Measurements from ENCODE around the gene RHD. TPM values are rescaled to one million over a fixed set of nuclear protein-coding genes. Genes with fewer than 3 reads are reported as not detected.
"Not testable (repeated sequence)": the region's sequence is repeated elsewhere in the genome, so short reads cannot be mapped to it uniquely, and the experiment has no call there.

RHD gene
- total and polyA plus RNA-seq, 3 experiments from 2014 or later = 0.46 TPM; not detected in 2

DNA sequence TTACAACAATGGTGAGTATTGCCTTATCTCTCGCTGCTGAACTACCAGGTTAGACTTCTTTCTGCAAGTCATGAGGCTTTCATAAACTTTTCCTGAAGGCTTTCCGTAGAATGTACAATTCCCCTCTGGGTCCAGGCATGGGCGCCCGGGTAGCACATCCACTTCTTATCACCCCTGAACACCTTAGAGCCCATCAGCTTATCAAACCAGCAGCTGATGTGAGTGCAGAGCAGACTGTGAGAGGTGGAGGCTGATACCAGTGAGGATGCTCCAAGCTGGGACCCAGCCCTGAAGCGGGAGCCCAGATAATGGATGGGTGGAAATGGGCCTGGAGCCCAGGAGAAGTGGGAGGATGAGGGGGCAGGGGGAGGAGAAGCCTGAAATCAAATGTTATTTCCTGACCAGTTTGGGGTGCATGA lies 7.4 kb downstream of the RHD start:
- H3K4me1 Mint-ChIP-seq; H3K27ac Mint-ChIP-seq; H3K9me3 Mint-ChIP-seq; H3K4me1 ChIP-seq (ENCODE audit: insufficient read depth, low read length); DNase-seq; H3K27ac ChIP-seq (ENCODE audit: low read depth, low read length); H3K9me3 ChIP-seq (ENCODE audit: low read length); H3K36me3 Mint-ChIP-seq; H3K4me3 ChIP-seq (ENCODE audit: low read length); H3K27me3 Mint-ChIP-seq; POLR2A ChIA-PET; H3K4me3 Mint-ChIP-seq; H3K27me3 ChIP-seq (ENCODE audit: insufficient read depth, low read length, poor library complexity, severe bottlenecking); CTCF ChIA-PET; H3K36me3 ChIP-seq (ENCODE audit: insufficient read depth, low read length): not testable (repeated sequence)

DNA sequence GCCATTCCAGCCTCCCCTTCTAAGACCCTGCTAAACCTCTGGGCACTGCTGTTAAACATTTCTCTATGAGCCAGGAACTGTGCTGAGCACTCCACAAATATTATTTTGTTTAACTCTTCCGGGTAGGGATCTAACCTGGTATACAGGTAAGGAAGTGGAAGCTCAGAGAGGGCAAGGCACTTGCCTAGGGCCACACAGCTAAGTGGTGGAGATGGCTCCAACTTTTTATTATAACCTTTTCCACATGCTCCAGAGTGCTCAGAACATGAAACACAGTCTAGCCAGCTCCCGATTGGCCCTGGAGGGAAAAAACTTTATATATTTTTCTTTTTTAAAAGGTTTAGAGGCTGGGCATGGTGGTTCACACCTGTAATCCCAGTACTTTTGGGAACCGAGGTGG lies 13.6 kb downstream of the RHD start:
- H3K9me3 Mint-ChIP-seq; H3K4me1 ChIP-seq (ENCODE audit: insufficient read depth, low read length); H3K27me3 Mint-ChIP-seq; H3K36me3 Mint-ChIP-seq; POLR2A ChIA-PET; DNase-seq; H3K4me1 Mint-ChIP-seq; H3K36me3 ChIP-seq (ENCODE audit: insufficient read depth, low read length); H3K4me3 Mint-ChIP-seq; H3K4me3 ChIP-seq (ENCODE audit: low read length); H3K27ac ChIP-seq (ENCODE audit: low read depth, low read length); CTCF ChIA-PET; H3K27me3 ChIP-seq (ENCODE audit: insufficient read depth, low read length, poor library complexity, severe bottlenecking); H3K9me3 ChIP-seq (ENCODE audit: low read length): not testable (repeated sequence)
- H3K27ac Mint-ChIP-seq = peak overlapping the region in 1 of 8 donors; percentile 29

DNA sequence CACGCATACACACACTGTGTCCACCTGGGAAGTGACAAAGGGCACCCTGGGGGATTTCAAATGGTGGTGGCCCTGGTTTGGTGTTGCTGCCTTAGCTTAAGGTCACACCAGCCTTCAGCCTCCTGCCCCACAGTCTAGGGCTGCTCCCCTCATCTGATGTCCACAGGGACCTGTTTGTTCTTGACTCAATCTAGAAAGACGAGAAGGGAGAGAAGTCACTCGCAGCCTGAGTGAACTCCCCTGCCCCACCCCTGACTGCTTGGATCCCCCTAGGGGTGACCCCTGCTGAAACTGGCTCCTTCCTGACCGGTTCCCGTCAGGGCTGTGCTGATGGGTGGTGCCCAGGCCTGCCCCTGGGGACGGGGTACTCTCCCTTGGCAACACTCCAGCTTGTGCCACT lies 14.9 kb downstream of the RHD start:
- H3K36me3 ChIP-seq (ENCODE audit: insufficient read depth, low read length); H3K4me1 ChIP-seq (ENCODE audit: insufficient read depth, low read length); H3K9me3 Mint-ChIP-seq; H3K4me3 ChIP-seq (ENCODE audit: low read length); H3K27ac ChIP-seq (ENCODE audit: low read depth, low read length); H3K36me3 Mint-ChIP-seq; H3K4me1 Mint-ChIP-seq; H3K9me3 ChIP-seq (ENCODE audit: low read length); CTCF ChIA-PET; DNase-seq; POLR2A ChIA-PET; H3K4me3 Mint-ChIP-seq; H3K27me3 Mint-ChIP-seq; H3K27me3 ChIP-seq (ENCODE audit: insufficient read depth, low read length, poor library complexity, severe bottlenecking): not testable (repeated sequence)
- peak overlapping the region in 1 of 8 donors; percentile 56 for H3K27ac Mint-ChIP-seq

DNA sequence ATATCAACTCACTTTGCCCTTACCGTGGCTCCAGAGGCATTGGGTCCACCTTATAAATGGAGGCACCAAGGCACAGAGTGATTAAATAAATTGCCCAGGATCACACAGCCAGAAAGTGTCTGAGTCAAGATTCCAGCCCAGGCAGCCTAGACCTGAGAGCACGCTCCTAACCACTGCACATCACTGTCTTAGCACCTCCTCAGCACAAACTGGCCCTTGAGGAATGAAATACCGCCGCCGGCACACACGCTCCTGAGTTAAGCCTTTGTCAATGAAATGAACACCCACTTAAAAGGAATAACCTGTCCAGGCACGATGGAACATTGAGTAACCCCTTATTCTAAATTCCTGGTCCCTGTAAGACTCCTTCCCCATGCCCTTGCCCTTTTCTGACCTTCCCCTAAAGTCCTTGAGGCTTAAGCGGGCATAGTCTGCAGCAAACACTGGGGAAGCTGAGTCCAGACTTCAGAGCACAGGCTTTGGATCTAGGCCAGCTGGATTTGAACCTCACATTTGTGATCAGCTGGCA lies 16.3 kb downstream of the RHD start:
- H3K4me1 Mint-ChIP-seq; H3K9me3 ChIP-seq (ENCODE audit: low read length); H3K4me3 ChIP-seq (ENCODE audit: low read length); H3K27me3 ChIP-seq (ENCODE audit: insufficient read depth, low read length, poor library complexity, severe bottlenecking); H3K36me3 ChIP-seq (ENCODE audit: insufficient read depth, low read length); H3K36me3 Mint-ChIP-seq; H3K27ac ChIP-seq (ENCODE audit: low read depth, low read length); H3K9me3 Mint-ChIP-seq; DNase-seq; POLR2A ChIA-PET; CTCF ChIA-PET; H3K27ac Mint-ChIP-seq; H3K4me1 ChIP-seq (ENCODE audit: insufficient read depth, low read length); H3K27me3 Mint-ChIP-seq; H3K4me3 Mint-ChIP-seq: not testable (repeated sequence)

DNA sequence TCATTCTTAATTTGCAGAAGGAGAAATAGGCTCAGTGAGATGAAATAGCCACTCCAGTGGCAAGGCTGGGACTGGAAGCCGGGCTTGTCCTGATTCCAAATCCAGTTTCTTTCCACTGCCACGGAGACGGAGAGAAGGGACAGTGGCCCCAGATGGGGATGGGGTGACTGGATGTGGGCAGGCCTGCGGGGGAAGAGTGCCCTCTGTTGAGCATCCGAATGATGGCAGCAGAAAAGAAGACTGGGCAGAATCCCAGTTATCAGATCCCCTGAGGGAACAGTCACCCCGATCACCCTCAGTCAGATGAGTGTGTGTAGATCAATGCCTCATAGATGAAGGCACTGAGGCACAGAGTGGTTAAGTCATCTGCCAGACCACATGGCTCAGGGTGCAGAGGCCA lies 17.7 kb downstream of the RHD start:
- H3K36me3 Mint-ChIP-seq; H3K9me3 ChIP-seq (ENCODE audit: low read length); H3K36me3 ChIP-seq (ENCODE audit: insufficient read depth, low read length); H3K27ac Mint-ChIP-seq; CTCF ChIA-PET; H3K27me3 Mint-ChIP-seq; H3K9me3 Mint-ChIP-seq; DNase-seq; H3K4me1 Mint-ChIP-seq; H3K4me3 Mint-ChIP-seq; H3K4me1 ChIP-seq (ENCODE audit: insufficient read depth, low read length); H3K27me3 ChIP-seq (ENCODE audit: insufficient read depth, low read length, poor library complexity, severe bottlenecking); H3K4me3 ChIP-seq (ENCODE audit: low read length); POLR2A ChIA-PET; H3K27ac ChIP-seq (ENCODE audit: low read depth, low read length): not testable (repeated sequence)

DNA sequence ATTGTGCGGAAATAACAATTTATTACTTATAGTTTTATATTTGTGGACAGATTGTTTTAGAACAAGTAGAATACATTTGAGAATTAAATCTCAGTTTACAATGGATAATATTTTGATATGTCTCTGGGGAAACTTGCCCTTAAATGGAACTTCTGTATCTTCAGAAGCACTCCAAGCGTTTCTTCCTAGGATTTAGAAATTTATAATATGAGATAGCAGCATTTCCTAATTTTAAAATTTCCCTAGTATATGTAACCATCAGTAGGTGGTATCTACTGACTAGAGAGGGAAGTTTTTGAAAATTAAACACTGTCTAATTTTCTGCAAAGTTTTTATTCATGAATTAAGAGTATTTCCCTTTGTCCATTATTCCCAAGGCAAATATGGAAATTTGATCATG lies 21.1 kb downstream of the RHD start:
- H3K27ac ChIP-seq (ENCODE audit: low read depth, low read length); H3K9me3 ChIP-seq (ENCODE audit: low read length); CTCF ChIA-PET; DNase-seq; H3K4me3 Mint-ChIP-seq; H3K4me3 ChIP-seq (ENCODE audit: low read length); H3K9me3 Mint-ChIP-seq; H3K36me3 ChIP-seq (ENCODE audit: insufficient read depth, low read length); H3K4me1 ChIP-seq (ENCODE audit: insufficient read depth, low read length); POLR2A ChIA-PET; H3K4me1 Mint-ChIP-seq; H3K36me3 Mint-ChIP-seq; H3K27me3 ChIP-seq (ENCODE audit: insufficient read depth, low read length, poor library complexity, severe bottlenecking); H3K27me3 Mint-ChIP-seq; H3K27ac Mint-ChIP-seq: not testable (repeated sequence)

DNA sequence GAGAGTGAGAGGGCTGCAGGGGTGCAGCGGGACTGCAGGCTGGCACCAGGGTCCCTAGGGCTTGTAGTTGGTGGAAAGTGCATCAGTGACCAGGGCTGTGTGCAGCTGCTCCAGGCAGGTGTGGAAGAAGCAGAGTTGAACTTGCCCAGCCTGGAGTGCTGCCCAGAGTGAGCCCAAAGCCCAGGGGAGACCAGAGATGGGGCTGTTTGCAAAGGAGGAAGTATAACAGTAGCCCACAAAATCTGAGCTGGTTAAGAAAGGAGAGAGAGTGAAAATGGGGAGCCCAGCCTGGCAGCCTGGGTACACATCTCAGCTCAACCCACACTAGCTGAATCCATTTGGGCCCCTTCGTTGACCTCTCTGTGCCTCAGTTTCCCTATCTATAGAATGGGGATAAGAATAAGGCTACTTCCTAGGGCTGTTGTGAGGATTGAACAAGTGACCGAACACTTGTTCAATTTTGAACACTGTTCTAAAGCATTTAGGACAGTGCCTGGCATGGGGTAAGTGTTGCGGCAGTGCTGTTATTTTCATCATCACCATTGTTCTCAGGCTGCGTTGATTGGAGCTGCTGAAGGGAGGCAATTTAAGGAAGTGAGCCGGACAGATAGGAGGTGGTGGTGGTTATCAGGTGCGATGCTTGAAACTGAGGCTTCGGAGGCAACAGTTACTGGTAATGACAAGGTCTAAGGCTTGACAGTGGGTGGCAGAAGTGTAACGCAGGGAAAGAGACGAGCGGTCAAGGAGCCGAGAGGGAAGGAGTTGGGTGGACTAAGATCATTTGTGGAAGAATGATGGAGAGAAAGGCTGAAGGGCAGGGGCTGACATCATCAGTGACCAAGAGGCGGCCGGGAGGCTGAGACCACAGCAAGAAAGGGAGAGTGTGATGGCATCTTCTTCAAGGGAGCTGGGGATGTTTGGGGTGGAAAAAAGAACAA lies 22.8 kb downstream of the RHD start:
- CTCF ChIA-PET; H3K4me3 ChIP-seq (ENCODE audit: low read length); H3K36me3 ChIP-seq (ENCODE audit: insufficient read depth, low read length); H3K9me3 ChIP-seq (ENCODE audit: low read length); H3K27me3 Mint-ChIP-seq; H3K4me1 Mint-ChIP-seq; DNase-seq; H3K27me3 ChIP-seq (ENCODE audit: insufficient read depth, low read length, poor library complexity, severe bottlenecking); POLR2A ChIA-PET; H3K27ac Mint-ChIP-seq; H3K27ac ChIP-seq (ENCODE audit: low read depth, low read length); H3K9me3 Mint-ChIP-seq; H3K36me3 Mint-ChIP-seq; H3K4me3 Mint-ChIP-seq; H3K4me1 ChIP-seq (ENCODE audit: insufficient read depth, low read length): not testable (repeated sequence)

DNA sequence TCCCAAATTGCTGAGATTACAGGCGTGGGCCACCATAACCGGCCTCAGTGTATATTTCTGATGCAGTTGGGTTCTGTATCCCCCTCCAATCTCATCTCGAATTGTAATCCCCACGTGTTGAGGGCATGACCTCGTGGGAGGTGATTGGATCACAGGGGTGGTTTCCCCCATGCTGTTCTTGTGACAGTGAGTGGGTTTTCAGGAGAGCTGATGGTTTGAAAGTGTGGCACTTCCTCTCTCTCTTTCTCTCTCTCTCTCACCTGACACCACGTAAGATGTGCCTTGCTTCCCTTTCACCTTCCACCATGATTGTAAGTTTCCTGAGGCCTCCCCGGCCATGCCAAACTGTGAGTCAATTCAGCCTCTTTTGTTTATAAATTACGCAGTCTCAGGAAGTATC lies 24.2 kb downstream of the RHD start:
- H3K9me3 Mint-ChIP-seq; H3K9me3 ChIP-seq (ENCODE audit: low read length); H3K4me3 Mint-ChIP-seq; CTCF ChIA-PET; H3K4me1 ChIP-seq (ENCODE audit: insufficient read depth, low read length); H3K27me3 ChIP-seq (ENCODE audit: insufficient read depth, low read length, poor library complexity, severe bottlenecking); H3K27ac ChIP-seq (ENCODE audit: low read depth, low read length); H3K4me1 Mint-ChIP-seq; POLR2A ChIA-PET; H3K4me3 ChIP-seq (ENCODE audit: low read length); H3K27ac Mint-ChIP-seq; H3K36me3 Mint-ChIP-seq; H3K36me3 ChIP-seq (ENCODE audit: insufficient read depth, low read length); H3K27me3 Mint-ChIP-seq; DNase-seq: not testable (repeated sequence)

DNA sequence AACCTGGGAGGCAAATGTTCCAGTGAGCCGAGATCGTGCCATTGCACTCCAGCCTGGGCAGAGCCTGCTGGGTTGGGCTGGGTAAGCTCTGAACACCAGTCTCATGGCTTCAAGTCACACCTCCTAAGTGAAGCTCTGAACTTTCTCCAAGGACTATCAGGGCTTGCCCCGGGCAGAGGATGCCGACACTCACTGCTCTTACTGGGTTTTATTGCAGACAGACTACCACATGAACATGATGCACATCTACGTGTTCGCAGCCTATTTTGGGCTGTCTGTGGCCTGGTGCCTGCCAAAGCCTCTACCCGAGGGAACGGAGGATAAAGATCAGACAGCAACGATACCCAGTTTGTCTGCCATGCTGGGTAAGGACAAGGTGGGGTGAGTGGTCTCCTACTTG lies 28.4 kb downstream of the RHD start:
- H3K36me3 Mint-ChIP-seq = peaks cover 0 to 15% (median 10%) of the 10 kb centered on the region in 3 donors
- H3K4me3 Mint-ChIP-seq; H3K4me3 ChIP-seq (ENCODE audit: low read length); H3K27me3 ChIP-seq (ENCODE audit: insufficient read depth, low read length, poor library complexity, severe bottlenecking); POLR2A ChIA-PET; CTCF ChIA-PET; H3K9me3 Mint-ChIP-seq; H3K27ac Mint-ChIP-seq; H3K27ac ChIP-seq (ENCODE audit: low read depth, low read length); H3K27me3 Mint-ChIP-seq; H3K4me1 Mint-ChIP-seq; H3K4me1 ChIP-seq (ENCODE audit: insufficient read depth, low read length); H3K9me3 ChIP-seq (ENCODE audit: low read length); H3K36me3 ChIP-seq (ENCODE audit: insufficient read depth, low read length); DNase-seq: not testable (repeated sequence)

All from CD8-positive, alpha-beta memory T cell (primary cell).